Measurements from ENCODE around the gene RHBDD1.

Gene RHBDD1

GRCh38 chr2:226882606-226883005, 46.8 kb downstream of the RHBDD1 start:
- H3K36me3 Mint-ChIP-seq (ENCODE audit: low read depth): peaks cover 61% of the 10 kb centered on the region
- peaks cover 3% of the 10 kb centered on the region for H3K9me3 Mint-ChIP-seq
- no peaks in the 10 kb centered on the region for H3K27me3 Mint-ChIP-seq
- H3K4me3 Mint-ChIP-seq: no peak overlapping the region
- no peak overlapping the region for H3K27ac Mint-ChIP-seq
- H3K4me1 Mint-ChIP-seq (ENCODE audit: low read depth): no peaks in the 10 kb centered on the region

- Mint-ChIP-seq H3K27ac (no peak overlapping the region), H3K27me3 (no peaks in the 10 kb centered on the region), H3K36me3 (ENCODE audit: low read depth) (peaks cover 61% of the 10 kb centered on the region), H3K4me3 (no peak overlapping the region), H3K4me1 (ENCODE audit: low read depth) (no peaks in the 10 kb centered on the region), H3K9me3 (peaks cover 3% of the 10 kb centered on the region)
Measured at GRCh38 chr2:226883296-226883795, 47.5 kb downstream of the RHBDD1 start.

GRCh38 chr2:226884166-226884565, 48.3 kb downstream of the RHBDD1 start:
- Mint-ChIP-seq H3K27ac (no peak overlapping the region), H3K27me3 (no peaks in the 10 kb centered on the region), H3K4me1 (ENCODE audit: low read depth) (no peaks in the 10 kb centered on the region), H3K36me3 (ENCODE audit: low read depth) (peaks cover 62% of the 10 kb centered on the region), H3K9me3 (peaks cover 3% of the 10 kb centered on the region), H3K4me3 (no peak overlapping the region)

GRCh38 chr2:226885769-226886435, 50.0 kb downstream of the RHBDD1 start:
- Mint-ChIP-seq H3K27ac (no peak overlapping the region), H3K4me1 (ENCODE audit: low read depth) (no peaks in the 10 kb centered on the region), H3K4me3 (no peak overlapping the region), H3K27me3 (no peaks in the 10 kb centered on the region), H3K36me3 (ENCODE audit: low read depth) (peaks cover 48% of the 10 kb centered on the region), H3K9me3 (peaks cover 3% of the 10 kb centered on the region)

GRCh38 chr2:226887940-226888339, 52.1 kb downstream of the RHBDD1 start:
- Mint-ChIP-seq H3K4me1 (ENCODE audit: low read depth) (no peaks in the 10 kb centered on the region), H3K4me3 (no peak overlapping the region), H3K27me3 (no peaks in the 10 kb centered on the region), H3K36me3 (ENCODE audit: low read depth) (peaks cover 30% of the 10 kb centered on the region), H3K27ac (no peak overlapping the region), H3K9me3 (no peaks in the 10 kb centered on the region)

GRCh38 chr2:226888378-226888965, 52.6 kb downstream of the RHBDD1 start:
- Mint-ChIP-seq H3K4me1 (ENCODE audit: low read depth) (no peaks in the 10 kb centered on the region), H3K9me3 (no peaks in the 10 kb centered on the region), H3K27ac (no peak overlapping the region), H3K36me3 (ENCODE audit: low read depth) (peaks cover 25% of the 10 kb centered on the region), H3K4me3 (no peak overlapping the region), H3K27me3 (no peaks in the 10 kb centered on the region)

GRCh38 chr2:226888971-226889370, 53.1 kb downstream of the RHBDD1 start:
- Mint-ChIP-seq H3K27ac (no peak overlapping the region), H3K4me1 (ENCODE audit: low read depth) (no peaks in the 10 kb centered on the region)

GRCh38 chr2:226890286-226890685, 54.4 kb downstream of the RHBDD1 start:
- Mint-ChIP-seq H3K27me3 (no peaks in the 10 kb centered on the region), H3K9me3 (no peaks in the 10 kb centered on the region), H3K27ac (no peak overlapping the region), H3K4me3 (no peak overlapping the region), H3K36me3 (ENCODE audit: low read depth) (peaks cover 20% of the 10 kb centered on the region), H3K4me1 (ENCODE audit: low read depth) (no peaks in the 10 kb centered on the region)

More at GRCh38 chr2:226888971-226889370, 53.1 kb downstream of the RHBDD1 start:
- H3K4me3 Mint-ChIP-seq: no peak overlapping the region
- no peaks in the 10 kb centered on the region for H3K9me3 Mint-ChIP-seq
- peaks cover 23% of the 10 kb centered on the region for H3K36me3 Mint-ChIP-seq (ENCODE audit: low read depth)
- no peaks in the 10 kb centered on the region for H3K27me3 Mint-ChIP-seq

- no peak overlapping the region for H3K27ac Mint-ChIP-seq
- H3K36me3 Mint-ChIP-seq (ENCODE audit: low read depth): peaks cover 32% of the 10 kb centered on the region
- peaks cover 4% of the 10 kb centered on the region for H3K9me3 Mint-ChIP-seq
- H3K27me3 Mint-ChIP-seq: no peaks in the 10 kb centered on the region
- no peak overlapping the region for H3K4me3 Mint-ChIP-seq
- no peaks in the 10 kb centered on the region for H3K4me1 Mint-ChIP-seq (ENCODE audit: low read depth)
Measured at GRCh38 chr2:226891780-226892590, 56.1 kb downstream of the RHBDD1 start.

- Mint-ChIP-seq H3K4me1 (ENCODE audit: low read depth) (no peaks in the 10 kb centered on the region), H3K36me3 (ENCODE audit: low read depth) (peaks cover 36% of the 10 kb centered on the region), H3K9me3 (peaks cover 4% of the 10 kb centered on the region), H3K4me3 (no peak overlapping the region), H3K27me3 (no peaks in the 10 kb centered on the region), H3K27ac (no peak overlapping the region)
Measured at GRCh38 chr2:226892729-226893128, 56.9 kb downstream of the RHBDD1 start.

GRCh38 chr2:226893216-226893615, 57.4 kb downstream of the RHBDD1 start:
- Mint-ChIP-seq H3K27me3 (no peaks in the 10 kb centered on the region), H3K9me3 (peaks cover 4% of the 10 kb centered on the region), H3K27ac (no peak overlapping the region)

GRCh38 chr2:226894752-226895151, 58.9 kb downstream of the RHBDD1 start:
- Mint-ChIP-seq H3K36me3 (ENCODE audit: low read depth) (peaks cover 29% of the 10 kb centered on the region), H3K9me3 (peaks cover 4% of the 10 kb centered on the region), H3K27me3 (no peaks in the 10 kb centered on the region), H3K4me3 (no peak overlapping the region), H3K27ac (no peak overlapping the region), H3K4me1 (ENCODE audit: low read depth) (no peaks in the 10 kb centered on the region)

More at GRCh38 chr2:226893216-226893615, 57.4 kb downstream of the RHBDD1 start:
- Mint-ChIP-seq H3K36me3 (ENCODE audit: low read depth) (peaks cover 32% of the 10 kb centered on the region), H3K4me1 (ENCODE audit: low read depth) (no peaks in the 10 kb centered on the region), H3K4me3 (no peak overlapping the region)

GRCh38 chr2:226895579-226895978, 59.7 kb downstream of the RHBDD1 start:
- H3K4me1 Mint-ChIP-seq (ENCODE audit: low read depth): no peaks in the 10 kb centered on the region
- peaks cover 29% of the 10 kb centered on the region for H3K36me3 Mint-ChIP-seq (ENCODE audit: low read depth)
- peaks cover 4% of the 10 kb centered on the region for H3K9me3 Mint-ChIP-seq
- no peak overlapping the region for H3K4me3 Mint-ChIP-seq
- no peak overlapping the region for H3K27ac Mint-ChIP-seq
- no peaks in the 10 kb centered on the region for H3K27me3 Mint-ChIP-seq

- Mint-ChIP-seq H3K4me3 (no peak overlapping the region), H3K27ac (no peak overlapping the region), H3K36me3 (ENCODE audit: low read depth) (peaks cover 29% of the 10 kb centered on the region), H3K9me3 (peaks cover 4% of the 10 kb centered on the region), H3K27me3 (no peaks in the 10 kb centered on the region), H3K4me1 (ENCODE audit: low read depth) (peaks cover 23% of the 10 kb centered on the region)
Measured at GRCh38 chr2:226898121-226898520, 62.3 kb downstream of the RHBDD1 start.

GRCh38 chr2:226898897-226899296, 63.0 kb downstream of the RHBDD1 start:
- Mint-ChIP-seq H3K4me1 (ENCODE audit: low read depth) (peaks cover 30% of the 10 kb centered on the region), H3K36me3 (ENCODE audit: low read depth) (peaks cover 29% of the 10 kb centered on the region), H3K27ac (no peak overlapping the region), H3K9me3 (peaks cover 4% of the 10 kb centered on the region), H3K27me3 (no peaks in the 10 kb centered on the region), H3K4me3 (no peak overlapping the region)
